Peyer's patch (tissue), 4 donors: ENCODE data around the gene AGPS.

Source experiments
- CTCF ChIP-seq, 6 experiments: fragments of 450-650 bp in 4 of 6; fragments of 200-600 bp in 2 of 6; sonication (generic) in 1 of 6; IDR thresholded peaks; one replicate each; pipeline ENCODE4 v1.5.1; 2017 to 2019; ENCODE audit warnings: antibody characterized with exemption in 6 of 6, mild to moderate bottlenecking in 3 of 6, moderate library complexity in 1 of 6
- POLR2A ChIP-seq, 2 donors: fragments of 450-650 bp; IDR thresholded peaks; one replicate each; pipeline ENCODE4 v1.5.1; 2017; ENCODE audit warnings: antibody characterized with exemption in 2 of 2, mild to moderate bottlenecking in 2 of 2, moderate library complexity in 2 of 2

GRCh38 chr2:177519534-177520115, 127.1 kb downstream of the AGPS start:
- TF ChIP-seq POLR2A (IDR thresholded peaks at IDR 0.05) (no peak), CTCF (IDR thresholded peaks at IDR 0.05) (no peak)
